HG03378 (cell line): ENCODE results near the gene CCR5AS.
"Not testable (repeated sequence)": the region's sequence is repeated elsewhere in the genome, so short reads cannot be mapped to it uniquely, and the experiment has no call there.

Experiments used
- ATAC-seq: cut with Tn5 transposase; IDR thresholded peaks from one replicate; pipeline ENCODE4 v1.9.1; 2021; ENCODE audit warnings: mild to moderate bottlenecking, moderate library complexity; ENCODE audit not compliant: unreplicated experiment

Gene CCR5AS

DNA sequence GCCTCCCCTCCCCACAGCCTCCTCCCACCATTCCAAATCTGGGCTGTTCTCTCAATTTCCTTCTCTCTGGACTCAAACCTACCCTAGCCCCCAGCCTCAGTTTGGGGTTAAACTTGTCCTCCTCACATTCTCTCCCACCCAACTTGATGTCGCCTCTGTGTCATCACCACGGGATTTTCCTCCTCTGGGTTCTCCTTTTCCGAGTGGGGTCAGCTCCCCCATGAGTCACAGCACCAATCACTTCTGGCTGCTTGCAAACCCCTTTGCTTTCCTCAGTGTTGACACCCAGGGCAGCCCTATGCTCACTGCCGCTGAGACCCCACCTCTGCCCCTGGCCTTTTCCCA is 451 bp downstream of the CCR5AS start:
- no peak for ATAC-seq

DNA sequence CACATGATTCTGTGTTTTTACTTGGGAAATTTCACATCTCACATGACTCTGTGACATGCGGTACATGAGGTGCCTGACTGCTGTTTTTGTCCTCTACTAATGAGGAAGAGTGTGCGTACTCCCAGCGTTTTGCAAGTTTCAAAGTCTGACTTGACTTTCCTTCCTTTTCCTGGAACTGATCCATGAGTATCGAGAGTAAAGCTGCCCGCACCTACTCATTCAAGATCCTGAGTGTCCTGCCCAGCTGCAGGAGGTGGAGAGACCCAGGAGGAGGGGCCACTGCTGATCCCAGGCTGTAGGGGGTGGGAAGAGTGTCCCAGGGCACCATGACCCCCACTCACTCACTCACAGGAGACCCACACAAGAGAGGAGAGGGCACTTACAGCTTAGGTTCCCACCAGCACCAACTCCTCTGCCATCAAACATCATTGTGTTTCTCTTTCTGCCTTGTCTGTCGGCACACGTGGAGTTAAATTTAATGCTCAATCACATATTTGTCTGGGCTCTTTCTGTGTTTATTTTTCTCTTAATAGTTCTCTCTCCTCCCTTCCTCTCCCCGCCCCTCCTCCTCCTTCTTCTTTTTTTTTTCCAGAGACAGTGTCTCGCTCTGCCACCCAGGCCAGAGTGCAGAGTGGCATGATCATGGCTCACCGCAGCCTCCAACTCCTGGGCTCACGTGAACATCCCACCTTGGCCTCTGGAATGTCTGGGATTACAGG is 1.4 kb downstream of the CCR5AS start:
- ATAC-seq: no peak

DNA sequence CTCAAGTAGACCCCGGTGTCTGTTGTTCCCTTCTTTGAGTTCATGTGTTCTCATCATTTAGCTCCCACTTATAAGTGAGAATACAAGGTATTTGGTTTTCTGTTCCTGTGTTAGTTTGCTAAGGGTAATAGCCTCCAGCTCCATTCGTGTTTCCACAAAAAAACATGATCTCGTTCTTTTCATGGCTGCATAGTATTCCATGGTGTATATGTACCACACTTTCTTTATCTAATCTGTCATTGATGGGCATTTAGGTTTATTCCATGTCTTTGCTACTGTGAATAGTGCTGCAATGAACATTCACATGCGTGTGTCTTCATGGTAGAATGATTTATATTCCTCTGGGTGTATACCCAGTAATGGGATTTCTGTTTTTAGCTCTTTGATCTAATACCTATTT is 4.0 kb downstream of the CCR5AS start:
- not testable (repeated sequence) for ATAC-seq

DNA sequence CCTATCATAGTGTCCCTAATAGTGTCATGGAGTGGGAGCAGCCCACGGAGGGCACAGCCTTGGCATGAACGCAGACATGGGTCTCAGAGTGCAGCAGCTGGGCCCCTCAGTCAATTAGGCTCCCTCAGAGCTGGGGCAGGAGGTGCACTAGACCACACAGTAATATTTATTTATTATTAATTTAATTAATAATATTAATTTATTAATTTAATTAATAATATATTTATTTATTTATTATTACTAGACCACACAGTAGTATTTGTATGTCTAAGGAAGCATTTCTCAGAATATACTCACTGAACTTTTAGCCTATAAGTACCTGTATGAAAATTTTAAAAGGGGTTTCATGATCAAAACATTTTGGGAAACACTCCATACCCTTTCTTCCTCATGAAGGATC is 5.3 kb downstream of the CCR5AS start:
- ATAC-seq: no peak

DNA sequence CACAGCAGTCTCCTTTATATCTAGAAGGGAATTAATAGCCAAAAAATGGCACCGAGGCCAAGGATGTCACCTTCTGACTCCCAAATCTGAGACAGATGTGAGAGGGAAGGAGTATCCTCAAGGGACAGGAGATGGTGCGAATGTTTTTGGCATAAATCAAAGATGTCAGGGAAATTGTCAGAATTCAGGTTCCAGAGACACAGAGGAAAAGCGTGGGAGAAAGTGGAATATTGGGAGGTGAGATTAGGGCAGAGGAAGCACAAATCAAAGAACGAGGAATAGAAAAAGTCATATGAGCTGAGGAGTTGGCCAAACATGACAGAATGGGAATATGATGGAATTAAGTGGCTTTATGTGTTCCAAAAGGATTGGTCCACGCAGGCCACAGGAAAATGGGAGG is 6.0 kb downstream of the CCR5AS start:
- ATAC-seq: no peak

DNA sequence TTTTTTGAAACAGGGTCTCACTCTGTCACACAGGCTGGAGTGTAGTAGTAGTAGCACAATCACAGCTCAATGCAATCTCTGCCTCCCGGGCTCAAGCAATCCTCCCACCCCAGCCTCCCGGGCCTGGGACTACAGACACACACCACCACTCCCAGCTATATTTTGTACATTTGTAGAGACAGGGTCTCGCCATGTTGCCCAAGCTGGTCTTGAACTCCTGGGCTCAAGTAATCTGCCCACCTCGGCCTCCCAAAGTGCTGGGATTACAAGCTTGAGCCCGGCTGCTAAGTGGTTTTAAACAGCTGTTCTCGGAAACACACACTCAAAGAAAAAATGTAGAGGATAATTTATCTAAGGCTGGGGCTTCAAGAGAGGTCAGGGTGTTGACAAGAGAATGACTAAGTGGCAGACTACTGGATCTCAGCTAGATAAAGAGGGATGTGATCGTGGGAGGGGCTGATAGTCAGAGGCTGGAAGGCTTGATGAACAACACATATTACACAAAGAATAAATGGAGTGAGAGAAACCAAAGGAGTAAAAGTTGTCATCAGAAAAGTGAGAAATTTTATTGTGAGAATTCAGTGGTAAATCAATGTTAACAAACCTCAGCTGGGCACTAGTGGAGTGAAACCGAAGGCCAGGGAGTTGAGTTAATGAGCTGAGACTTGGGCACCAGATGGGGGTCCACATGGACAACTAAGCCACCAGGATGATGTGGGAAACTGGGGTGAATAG is 6.7 kb downstream of the CCR5AS start:
- no peak for ATAC-seq

DNA sequence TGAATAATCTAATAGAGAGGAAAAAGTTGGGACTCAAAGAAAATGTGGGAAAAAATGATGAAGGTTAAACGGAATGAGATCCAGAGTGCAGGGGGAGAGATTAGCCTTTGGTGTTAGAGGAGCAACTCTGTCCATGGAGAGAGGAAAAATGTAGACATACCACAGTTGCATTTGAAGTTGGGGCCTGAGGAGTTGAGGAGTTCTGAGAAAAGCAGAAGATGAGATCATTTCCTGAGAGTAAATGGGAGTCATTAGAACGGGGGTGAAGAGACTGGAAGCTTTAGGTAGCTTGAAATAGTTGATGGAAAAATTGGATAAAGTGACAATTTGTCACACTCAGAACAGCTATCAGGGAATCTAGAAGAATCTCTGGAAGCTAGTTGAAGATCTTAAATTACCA is 7.3 kb downstream of the CCR5AS start:
- no peak for ATAC-seq

DNA sequence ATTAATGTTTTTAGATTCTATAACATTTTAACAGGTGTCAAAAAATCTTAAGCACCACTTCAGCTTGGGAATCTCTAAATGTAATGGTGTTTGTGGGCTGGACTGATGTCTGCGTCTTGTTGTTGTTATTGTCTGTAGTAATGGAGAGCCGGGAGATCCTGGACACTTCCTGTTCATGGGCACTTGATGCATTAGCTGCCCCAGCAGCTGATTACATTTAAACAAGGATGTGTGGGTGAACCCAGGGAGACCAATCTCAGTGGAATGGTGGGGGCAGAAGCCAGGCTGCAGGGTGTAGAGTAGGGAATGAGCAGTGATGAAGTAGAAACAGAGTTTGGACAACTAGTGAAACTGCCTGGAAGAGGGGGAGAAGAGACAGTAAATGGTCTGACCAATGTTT is 7.8 kb downstream of the CCR5AS start:
- ATAC-seq: no peak

DNA sequence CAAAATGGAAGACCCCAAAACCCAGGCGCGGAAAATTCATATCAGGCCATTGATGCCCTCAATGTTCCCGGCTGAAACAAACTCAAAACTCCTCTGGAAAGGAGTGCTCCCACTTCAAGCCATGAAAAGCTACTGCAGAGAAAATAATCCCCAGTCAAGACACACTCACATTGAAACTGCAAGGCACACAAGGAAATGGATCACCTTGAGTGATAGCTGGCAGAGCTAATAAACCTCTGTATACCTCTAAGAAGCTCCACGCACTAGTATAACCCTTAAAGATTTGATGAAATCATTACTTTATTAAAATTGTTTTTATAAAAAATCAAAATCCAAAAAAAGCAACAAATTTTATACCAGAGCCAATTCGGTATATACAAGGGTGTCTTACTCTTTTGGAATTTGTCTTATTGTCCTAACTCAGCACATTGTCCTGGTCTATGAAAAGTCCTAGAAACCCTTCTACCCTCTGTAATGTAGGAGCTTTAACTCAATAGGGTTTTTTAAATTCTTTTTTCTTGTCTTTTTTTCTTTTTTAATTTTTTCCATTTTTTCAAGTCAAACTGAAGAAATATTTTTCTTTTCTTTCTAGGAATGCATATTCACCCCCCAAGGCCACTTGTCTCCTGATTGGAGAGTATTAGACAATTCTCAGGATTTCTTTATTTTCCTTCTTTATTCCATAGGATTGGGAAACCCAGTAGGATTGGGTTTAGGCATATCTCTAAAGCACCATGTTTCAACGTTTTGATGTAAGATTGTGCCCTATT is 8.5 kb downstream of the CCR5AS start:
- no peak for ATAC-seq

DNA sequence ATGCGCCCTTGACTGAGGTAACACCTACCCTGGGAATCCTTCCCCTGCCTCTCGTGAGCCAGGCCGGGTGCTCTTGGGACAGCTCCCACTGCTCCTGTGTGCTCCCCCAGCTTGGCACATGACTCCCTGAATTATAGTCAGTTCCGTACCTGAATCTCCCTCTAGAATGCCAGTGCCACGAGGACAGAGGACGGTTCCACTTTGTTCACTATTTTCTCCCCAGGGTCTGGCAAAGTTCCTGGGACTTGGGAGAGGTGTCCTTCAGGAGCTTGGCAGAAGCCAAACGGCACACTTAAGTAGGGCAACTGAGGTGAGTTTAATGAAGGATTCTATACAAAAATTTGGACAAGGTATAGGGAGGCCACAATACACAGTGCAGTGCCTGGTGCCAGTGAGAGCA is 9.8 kb downstream of the CCR5AS start:
- no peak for ATAC-seq

DNA sequence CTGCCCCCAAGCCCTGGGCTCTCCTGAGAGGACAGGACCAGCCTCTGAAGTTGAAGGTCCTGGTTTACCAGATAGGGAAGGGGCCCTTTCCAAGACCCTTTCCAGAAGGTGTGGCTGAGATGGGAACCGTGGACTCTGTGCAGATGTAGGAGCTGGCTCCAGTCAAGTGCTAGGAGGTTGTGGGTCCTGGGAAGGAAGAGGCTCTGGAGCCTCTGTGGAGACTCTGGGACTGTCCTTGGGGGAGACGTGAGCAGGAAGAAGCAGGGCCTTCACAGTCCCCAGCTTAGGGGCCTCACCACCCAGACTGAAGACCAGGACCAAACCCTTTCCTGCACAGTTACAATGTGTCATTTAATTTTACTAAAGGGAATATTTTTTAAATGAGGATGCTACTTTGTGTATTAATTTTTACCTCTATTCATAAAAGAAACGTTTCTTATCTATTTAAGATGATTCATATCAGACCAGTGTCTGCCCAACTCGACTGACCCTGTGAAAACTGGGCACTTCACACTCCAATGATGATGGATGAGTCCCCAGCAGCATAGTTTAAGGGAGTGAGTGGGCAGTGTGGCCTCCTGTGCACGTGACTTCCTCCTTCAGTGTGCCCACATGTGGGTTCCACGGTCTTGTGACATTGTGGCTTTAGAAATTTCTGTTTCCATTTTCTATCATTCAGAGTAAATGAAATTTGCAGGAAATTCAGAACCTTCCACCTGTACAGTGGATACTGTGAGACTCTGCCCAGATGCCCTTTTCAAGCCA is 10.9 kb downstream of the CCR5AS start:
- no peak for ATAC-seq

DNA sequence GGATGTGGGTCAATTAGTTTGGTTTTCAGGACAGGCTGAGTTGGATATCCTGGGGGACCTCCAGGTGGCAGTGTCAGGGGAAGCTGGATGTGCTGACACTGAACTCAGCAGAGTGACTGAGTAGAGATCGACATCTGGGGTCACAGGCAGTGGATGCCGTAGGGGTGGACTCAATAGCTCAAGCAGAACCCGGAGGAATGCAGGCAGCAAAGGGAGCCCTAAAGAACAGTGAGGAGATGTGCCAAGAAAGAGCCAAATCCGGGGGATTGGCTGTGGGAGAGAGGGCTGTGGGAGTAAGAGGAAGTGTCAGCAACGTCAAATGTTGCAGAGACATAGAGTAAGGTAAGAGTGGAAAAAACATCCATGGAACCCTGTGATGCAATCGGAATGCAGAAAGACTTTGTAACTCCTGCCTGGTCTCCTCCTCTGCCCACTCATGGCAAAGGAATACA is 11.6 kb downstream of the CCR5AS start:
- ATAC-seq: no peak

DNA sequence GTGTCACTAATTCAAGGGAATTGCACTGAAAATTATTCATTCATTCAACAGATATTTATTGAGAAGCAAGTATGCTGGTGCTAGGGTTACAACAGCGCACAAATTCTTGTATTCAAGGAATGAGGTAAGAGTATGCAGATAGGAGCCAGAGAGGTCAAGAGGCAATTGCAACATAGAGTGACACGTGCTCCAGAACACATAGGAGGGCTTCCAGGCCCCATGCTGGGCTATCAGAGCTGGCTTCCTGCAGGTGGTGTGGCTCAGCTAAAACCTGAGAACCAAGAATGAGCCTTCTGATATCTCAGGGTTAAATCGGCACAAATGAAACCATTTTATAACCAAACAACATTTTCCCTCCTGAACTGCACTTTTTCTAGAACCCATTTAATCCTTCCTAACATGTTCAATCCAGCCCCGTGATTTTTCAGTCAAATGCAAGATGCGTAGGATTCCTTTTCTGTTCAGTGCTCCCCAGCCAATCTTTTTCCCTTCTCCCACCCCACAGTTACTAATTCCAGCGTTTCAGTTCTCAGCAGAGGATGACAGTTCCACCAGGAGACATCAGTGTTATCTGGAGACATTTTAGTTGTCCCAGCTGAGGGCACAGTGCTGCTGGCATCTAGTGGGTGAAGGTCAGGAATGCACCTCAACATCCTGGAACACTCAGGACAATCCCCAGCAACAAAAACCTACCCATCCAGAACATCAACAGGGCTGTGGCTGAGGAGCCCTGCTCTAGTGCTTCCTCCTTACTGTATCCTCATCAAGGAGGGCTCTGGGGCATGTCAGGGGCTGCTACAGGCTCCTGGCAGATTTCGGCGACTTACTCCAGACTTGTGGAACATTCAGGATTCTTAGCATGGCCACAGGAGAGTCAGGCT is 13.1 kb downstream of the CCR5AS start:
- ATAC-seq: no peak

DNA sequence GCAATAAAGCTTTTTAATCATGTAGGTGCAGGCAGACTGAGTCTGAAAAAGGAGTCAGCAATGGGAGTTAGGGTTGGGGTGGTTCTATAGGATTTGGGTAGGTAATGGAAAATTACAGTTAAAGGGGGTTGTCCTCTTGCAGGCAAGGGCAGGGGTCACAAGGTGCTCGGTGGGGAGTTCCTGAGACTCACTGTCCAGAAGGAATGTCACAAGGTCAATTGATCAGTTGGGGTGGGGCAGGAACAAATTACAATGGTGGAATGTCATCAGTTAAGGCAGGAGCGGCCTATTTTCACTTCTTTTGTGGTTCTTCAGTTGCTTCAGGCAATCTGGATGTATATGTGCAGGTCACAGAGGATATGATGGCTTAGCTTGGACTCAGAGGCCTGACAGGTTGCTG is 13.9 kb downstream of the CCR5AS start:
- ATAC-seq: no peak

DNA sequence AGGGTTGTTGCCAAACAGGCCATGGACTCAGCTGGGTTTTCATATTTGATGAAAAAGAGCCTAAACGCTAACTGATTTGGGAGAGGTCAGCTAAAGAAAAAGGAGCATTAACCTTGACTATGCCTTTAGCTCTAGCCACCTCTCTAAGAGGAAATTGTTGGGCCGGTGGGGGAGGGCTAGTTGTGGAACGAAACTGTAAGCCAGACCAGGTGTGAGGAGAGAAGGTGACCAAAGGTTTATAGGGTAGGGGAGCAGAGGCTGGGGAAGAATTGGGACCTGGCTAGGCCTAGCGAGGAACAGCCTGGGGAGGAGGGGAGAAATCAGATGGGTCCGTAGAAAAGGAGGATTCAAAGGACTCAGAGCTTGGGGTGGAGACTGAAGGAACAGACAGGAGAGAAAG is 15.3 kb downstream of the CCR5AS start:
- not testable (repeated sequence) for ATAC-seq

DNA sequence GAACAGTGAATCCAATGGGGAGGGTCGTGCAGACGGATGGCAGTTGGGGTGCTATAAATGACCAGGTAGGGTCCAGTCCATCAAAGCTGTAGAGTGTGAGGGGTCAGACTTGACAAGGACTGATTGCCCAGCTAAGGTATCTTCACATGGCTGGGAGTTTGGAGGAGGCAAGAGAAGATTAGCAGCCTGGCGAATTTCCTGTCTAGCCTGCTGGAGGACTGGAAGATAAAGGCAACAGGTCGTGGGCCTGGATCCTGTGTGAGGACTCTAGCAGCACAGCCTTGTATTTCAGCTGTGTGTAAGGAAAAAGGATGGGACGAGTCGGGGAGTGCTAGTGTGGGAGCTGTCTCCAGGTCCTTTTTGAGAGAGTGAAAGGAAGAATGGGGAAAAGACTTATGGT is 17.6 kb downstream of the CCR5AS start:
- no peak for ATAC-seq

DNA sequence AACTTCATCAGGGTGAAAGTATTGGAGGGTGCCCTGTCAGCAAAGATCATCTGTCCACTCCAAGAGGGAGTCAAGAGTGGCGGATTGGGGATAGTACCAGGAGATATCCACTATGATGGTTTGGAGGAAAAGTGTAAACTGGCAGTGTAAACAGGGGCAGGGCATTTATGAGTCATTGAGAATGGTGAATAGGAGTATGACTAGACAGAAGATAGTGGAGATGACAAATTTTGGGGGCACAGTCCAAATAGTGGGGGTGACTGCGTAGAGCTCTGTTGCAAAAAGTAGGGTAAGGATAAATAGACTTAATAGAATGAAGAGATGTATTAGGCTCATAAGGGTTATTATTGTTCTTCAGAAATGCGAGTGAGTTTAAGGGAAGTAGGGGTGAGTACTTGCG is 18.0 kb downstream of the CCR5AS start:
- ATAC-seq: not testable (repeated sequence)

DNA sequence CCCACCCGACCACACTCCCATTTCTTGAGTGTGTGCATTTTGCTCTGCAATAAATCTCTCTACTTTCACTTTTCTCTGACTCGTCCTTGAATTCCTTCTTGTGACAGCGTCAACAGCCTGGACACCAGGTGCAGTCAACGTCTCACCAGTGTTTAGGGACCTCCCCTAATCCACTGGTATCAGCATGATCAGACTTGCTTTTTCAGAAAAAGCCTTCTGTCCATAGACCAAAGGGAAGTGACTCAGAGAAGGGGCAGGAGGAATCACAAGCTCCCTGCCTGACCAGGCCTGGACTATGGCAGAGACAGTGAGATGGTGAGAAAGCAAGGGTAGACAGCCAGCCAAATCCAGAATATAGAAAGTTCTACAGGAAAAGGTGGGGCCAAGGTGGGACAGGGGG is 20.7 kb downstream of the CCR5AS start:
- no peak for ATAC-seq

DNA sequence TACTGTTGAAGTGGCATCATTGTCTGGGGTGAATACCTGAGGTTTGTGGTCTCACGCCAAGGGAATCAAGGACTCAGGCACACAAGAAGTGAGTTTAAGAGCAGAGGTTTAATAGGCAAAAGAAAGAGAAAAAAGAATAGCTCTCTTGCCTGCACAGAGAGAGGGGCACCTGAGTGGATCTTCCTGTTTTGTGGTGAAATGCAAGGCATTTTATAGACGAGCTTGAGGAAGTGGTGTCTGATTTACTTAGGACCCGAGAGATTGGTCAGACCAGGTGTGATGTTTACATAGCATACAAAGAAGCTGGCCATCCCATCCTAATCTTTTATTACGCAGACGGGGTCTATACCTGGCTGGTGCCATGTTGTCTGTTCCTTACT is 22.9 kb downstream of the CCR5AS start:
- ATAC-seq: no peak

DNA sequence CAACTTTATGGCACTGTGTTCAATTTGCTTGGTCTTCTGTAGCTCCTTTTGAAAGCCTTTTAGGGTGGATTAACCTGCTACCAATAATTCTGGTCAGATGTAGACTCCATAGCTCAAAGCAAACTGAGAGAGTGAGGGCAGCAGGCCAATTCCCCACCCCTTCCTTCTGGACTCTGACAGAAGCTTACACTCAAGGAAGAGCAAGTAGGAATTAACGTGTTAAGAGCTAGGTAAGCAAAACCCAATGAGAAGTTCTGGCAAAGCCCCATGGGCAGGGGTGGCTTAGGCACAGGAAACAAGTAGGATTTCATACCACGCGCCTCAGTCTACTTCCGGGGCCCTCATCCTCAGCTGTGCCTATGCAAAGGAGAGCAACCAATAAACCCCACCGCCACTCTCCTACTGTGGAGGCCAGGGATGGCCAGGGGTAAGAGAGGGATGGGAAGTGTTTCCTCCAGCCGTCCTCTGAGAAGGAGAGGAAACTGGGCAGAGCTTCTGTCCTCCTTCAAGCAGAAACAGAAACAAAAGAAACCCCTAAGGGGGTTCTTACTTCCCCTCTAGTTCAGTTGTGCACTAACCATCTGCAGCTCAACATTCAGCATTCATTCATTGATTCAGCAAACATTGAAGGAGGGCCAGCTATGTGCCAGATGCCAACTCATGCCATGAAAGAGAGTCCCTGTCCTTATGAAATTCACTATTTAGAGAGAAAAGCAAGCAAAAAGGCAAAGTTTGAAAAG is 23.5 kb downstream of the CCR5AS start:
- no peak for ATAC-seq
